ENCODE measurements around the gene SAMD10.
"Not testable (repeated sequence)": the region's sequence is repeated elsewhere in the genome, so short reads cannot be mapped to it uniquely, and the experiment has no call there.

The SAMD10 gene

GRCh38 chr20:63979557-63980316 lies at the start of gene SAMD10:
Gene SAMD10 (minus strand): TSS chr20:63979642. CDS start chr20:63979467, 175 bp downstream.
- DNase-seq: peak in 14 of 51 donors; percentile 20 to 69 (median 40)

GRCh38 chr20:64027981-64028685 lies 48.7 kb upstream of the SAMD10 start:
- DNase-seq: no peak

GRCh38 chr20:64025826-64026412 lies 46.5 kb upstream of the SAMD10 start:
- DNase-seq: no peak

GRCh38 chr20:64025101-64025825 lies 45.8 kb upstream of the SAMD10 start:
- DNase-seq: no peak

- DNase-seq: no peak
These were observed 44.9 kb upstream of the SAMD10 start for GRCh38 chr20:64024141-64024990.

- DNase-seq: no peak
These were observed 44.1 kb upstream of the SAMD10 start for GRCh38 chr20:64023361-64024140.

GRCh38 chr20:64022671-64023360 lies 43.4 kb upstream of the SAMD10 start:
- DNase-seq: no peak

GRCh38 chr20:64021124-64021975 lies 41.9 kb upstream of the SAMD10 start:
- no peak for DNase-seq

- no peak for DNase-seq
These were observed 36.2 kb upstream of the SAMD10 start for GRCh38 chr20:64015635-64016034.

- not testable (repeated sequence) for DNase-seq
These were observed 33.1 kb upstream of the SAMD10 start for GRCh38 chr20:64012385-64013154.

- DNase-seq: no peak
These were observed 31.9 kb upstream of the SAMD10 start for GRCh38 chr20:64011366-64011779.

GRCh38 chr20:64010711-64011237 lies 31.3 kb upstream of the SAMD10 start:
- DNase-seq: no peak

GRCh38 chr20:64009811-64010387 lies 30.5 kb upstream of the SAMD10 start:
- DNase-seq: no peak

GRCh38 chr20:64006902-64007301 lies 27.5 kb upstream of the SAMD10 start:
- no peak for DNase-seq

- DNase-seq: peak in 9 of 51 donors; percentile 7 to 28 (median 15)
These were observed 27.0 kb upstream of the SAMD10 start for GRCh38 chr20:64006490-64006889.

GRCh38 chr20:64005394-64005793 lies 26.0 kb upstream of the SAMD10 start:
- no peak for DNase-seq

Measured in hypothalamus (tissue), 51 donors.